ENCODE results near the gene RNF141.

The RNF141 gene

DNA sequence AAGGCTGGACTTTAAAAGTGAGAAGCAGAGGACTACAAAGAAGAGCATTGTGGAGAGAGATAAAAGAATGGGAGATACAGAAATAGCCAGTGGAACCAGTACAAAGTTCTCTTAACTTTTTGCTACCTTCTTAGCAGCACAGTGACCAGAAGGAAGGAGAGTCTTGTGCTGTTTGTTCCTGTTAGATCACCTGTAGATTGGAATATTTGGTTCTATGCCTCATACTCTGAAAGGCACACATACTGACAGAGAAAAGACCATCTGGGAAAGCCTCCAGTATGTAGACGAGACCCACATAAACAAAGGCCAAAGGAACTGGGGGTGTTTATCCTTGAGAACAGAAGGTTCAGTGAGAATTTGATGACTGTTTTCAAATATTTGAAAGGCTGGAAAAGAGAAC, 18.7 kb downstream of the RNF141 start:
- no peak for DNase-seq

DNA sequence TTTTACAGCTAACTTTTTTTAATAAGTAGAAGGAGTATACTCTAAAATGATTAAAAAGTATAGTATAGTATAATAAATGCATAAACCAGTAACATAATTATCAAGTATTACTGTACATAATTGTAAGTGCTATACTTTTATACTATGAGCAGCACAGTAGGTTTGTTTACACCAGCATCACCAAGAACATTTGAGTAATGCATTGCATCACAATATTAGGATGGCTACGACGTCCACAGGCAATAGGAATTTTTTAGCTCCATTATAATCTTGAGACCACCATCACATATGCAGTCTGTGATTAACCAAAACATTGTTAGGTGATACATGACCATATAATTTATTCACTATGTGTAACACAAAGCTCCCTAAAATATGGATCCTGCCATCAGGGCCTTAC, 20.4 kb downstream of the RNF141 start:
- no peak for DNase-seq

- no peak for DNase-seq
Observed at GRCh38 chr11:10519630-10520029, 21.4 kb downstream of the RNF141 start.

DNA sequence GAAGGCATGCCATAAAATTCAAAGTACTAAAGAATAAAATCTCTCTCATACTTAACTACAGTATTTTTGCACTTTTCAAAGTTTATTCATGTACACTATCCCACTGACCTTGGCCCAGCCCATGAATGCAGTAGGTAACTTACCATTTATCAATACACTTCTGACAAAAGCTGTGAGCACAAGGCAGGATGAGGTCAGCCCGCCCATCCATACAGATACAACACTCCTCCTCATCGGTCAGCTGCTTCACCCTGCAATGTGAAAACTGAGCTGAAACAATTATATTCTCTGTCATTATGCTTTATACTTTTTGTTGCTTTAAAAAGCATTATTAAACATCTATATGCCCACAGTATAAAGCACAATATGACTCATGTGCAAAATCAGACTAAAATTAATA, 22.1 kb downstream of the RNF141 start:
- no peak for DNase-seq

DNA sequence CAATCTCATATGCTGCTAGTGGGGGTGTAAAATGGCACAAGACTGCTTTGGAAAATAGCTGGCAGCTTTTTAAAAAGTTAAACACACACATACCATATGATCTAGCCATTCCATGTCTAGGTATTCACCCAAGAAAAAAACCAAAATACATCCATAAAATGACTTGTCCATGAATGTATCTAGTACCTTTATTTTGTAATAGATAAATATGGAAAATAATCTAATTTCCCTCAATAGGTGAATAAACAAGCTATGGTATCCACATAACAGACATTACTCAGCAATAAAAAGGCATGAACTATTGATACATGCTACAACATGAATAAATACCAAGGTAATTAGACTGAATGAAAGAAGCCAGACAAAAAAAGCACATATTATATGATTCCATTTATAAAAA, 22.9 kb downstream of the RNF141 start:
- no peak for DNase-seq

GRCh38 chr11:10515418-10515817, 25.6 kb downstream of the RNF141 start:
- no peak for DNase-seq

DNA sequence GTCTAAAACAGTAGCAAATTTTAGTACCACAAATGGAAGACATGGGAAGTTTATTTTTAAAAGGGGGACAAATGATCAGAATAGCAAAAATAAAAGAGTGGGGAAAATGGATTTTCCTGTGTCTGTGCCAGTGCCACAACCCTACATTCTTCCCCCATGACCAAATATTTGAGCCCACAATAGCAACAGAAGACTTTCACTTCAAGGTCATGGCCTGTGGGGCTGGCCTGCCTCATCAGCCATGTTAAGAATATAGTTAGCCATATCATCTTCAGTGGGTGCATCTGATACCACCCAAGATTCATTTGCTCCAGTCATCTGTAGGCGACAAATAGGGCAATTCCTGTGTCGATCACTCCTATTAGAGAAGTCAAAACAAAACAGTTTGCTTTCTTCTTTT, 26.3 kb downstream of the RNF141 start:
- DNase-seq, result no peak

DNA sequence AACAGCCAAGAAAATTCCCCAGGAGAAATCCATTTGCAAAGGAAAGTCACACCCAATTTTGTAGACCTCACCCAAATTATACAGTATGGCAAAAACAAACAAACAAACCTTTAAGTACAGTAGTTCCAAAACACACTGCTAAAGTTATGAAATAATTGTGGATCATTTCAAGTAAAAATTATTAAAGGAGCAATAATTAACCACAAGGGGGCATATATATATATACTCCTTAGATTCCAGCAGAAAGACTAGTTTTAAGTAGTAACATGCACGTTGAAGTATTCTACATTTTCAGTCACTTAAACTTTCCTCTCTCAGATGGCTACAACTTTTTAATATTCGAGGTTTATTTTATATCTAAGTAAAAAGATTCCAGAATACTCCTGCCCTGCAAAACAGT, 26.8 kb downstream of the RNF141 start:
- DNase-seq, result no peak

GRCh38 chr11:10511181-10511621, 29.8 kb downstream of the RNF141 start:
- no peak for DNase-seq

- no peak for DNase-seq
Observed at GRCh38 chr11:10506008-10506370, 35.0 kb downstream of the RNF141 start.

- DNase-seq, result no peak
Observed at GRCh38 chr11:10505278-10506007, 35.5 kb downstream of the RNF141 start.

- DNase-seq, result no peak
Observed at GRCh38 chr11:10504490-10504889, 36.5 kb downstream of the RNF141 start.

DNA sequence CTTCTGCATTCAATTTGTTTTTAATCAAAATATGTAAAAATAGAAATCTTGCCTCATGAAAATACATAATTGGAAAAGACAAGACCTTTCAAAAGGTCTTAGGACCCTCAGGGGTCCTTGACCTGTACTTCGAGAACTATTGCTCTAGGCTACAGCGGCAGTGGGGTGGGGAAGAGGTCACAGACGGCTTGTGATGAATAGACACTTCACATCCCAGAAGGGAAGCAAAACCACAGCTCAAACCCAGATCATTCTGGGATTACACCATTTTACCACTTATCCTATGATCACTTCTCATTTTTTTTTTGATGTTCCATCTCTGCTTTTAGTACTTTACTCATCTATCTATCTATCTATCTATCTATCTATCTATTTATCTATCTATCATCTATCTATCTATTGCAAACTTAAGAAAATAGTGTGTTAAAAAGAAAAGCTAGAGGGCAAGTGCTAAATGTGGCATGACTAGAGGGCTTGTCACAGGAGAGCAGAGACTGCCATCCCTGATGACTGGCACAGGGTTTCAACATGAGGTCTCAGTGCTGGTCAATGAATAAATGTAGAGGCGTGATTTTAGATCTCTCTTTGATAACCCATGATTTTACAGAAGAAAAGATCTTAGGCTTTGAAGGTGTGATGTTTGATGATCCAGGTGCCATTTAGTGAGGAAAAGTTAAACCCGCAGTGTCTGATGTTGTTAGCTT, 37.1 kb downstream of the RNF141 start:
- DNase-seq, result no peak

DNA sequence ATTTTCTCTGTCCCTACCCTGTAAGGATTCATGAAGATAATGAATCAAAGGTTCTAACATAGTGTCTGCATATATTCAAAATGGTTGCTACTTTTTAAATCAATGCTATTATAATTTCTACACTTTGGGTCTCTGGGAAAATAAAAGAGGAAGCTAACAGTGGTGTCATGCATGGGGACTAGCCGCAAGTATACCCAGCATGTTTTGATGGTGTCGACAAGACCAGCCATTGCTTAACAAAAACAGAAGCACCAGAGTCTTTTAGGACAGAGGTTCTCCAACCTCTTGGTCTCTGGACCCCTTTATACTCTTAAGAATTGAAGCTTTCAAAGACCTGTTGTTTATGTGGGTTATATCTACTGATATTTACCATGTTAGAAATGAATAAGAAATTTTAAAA, 37.8 kb downstream of the RNF141 start:
- no peak for DNase-seq

DNA sequence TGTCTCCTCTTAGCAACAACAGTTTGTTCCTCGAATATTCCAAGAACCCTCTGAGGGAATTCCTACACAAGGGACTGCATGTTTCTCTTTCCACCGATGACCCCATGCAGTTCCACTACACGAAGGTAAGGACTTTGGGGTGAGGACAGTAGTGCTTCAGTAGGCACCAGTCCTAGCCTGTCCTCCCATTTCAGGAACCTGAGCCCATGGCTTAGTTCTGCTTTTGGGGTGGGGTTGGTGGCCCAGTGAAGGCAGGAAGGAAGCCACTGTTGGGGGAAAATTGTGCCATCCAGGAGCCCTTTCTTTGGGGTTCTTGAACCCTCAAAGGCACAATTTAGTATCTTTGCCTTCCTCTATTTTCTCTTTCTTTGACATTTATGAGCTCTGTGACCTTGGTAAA, 38.2 kb downstream of the RNF141 start:
- DNase-seq, result no peak

DNA sequence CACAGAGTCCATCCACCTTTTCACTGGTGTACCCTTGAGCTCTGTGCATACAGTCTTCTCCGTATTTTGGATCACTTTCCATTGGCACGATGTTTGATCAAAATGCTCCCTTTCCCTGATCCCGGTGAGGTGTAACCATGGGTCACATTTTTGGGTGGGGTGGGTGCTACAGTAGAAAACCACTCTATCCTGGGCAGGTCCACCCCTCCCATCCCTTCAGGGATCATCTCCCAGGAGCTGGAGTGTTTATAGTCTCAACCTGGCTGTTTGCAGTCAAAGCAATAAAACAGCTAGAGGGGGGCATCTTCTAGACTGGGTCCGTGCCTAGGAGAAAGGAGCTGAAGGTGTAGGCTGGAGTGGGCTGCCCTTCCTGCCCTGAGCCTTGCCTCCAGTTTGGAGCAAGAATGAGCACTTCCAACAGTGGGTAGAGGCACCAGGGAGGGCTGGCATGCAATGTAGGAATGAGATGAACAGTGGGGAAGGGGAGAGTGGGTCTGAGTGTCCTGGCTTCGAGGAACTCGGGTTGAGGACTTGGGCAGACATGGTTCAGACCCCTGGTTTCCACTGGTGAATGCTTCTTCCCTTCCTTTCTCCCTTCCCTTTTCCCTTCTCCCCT, 38.8 kb downstream of the RNF141 start:
- DNase-seq, result no peak

DNA sequence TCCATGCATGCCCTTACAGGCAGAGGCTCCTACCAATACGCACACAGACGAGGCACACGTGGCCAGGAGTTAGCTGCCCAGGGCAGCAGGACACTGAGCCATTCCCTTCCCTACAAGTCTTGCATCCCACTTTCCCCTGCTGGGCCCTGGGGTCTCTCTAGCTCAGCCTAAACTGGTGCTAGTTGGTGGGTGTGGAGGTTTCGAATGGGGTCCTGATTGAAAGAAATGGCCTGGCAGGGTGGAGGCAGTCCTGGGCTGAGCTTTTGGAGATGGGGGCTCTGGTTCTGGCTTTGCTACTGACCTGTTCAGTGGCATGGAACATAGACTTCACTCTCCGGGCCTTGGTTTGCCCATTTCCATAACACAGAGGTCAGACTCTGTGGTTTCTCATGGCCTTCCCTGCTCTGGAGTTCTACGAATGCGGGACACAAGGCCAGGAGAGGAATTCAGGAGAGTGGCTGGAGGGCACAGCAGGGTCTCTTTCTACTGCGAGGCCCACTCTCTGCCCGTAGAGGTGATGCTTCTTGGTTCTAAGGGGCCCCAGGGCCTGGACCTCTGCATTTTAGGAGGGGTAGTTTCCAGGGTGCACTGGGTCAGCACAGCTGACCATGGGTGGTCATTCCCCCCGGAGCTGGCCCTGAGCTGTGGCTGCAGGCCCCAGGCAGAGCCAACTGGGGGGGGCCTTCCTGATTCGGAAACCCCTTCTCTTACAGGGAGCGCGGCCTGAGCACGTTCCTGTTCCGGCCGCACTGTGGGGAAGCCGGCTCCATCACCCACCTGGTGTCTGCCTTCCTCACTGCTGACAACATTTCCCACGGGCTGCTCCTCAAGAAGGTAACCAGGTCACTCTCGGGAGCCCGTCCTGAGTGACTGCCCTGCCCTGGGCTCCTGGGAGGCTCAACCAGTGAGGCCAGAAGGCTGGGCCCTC, 40.0 kb downstream of the RNF141 start:
- no peak for DNase-seq

GRCh38 chr11:10499874-10500601, 40.9 kb downstream of the RNF141 start:
- no peak for DNase-seq

DNA sequence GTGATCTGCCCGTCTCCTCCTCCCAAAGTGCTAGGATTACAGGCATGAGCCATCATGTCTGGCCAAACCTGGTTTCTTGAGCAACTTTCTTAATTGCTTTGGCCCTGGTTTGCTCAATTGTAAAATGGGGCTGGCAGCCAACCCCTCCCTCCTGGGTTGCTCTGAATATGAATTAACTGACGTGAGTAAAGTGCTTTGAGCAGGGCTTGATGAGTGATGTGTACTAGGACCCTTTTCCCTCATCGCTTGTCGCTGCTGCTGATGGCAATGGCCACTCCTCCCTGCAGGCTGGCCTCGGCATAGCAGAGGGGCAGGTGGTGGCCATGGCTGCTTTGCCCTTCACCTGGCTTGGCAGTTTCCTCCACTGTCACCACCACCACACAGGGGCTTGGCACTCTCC, 41.5 kb downstream of the RNF141 start:
- no peak for DNase-seq

GRCh38 chr11:10498426-10499250, 42.3 kb downstream of the RNF141 start:
- DNase-seq, result no peak

GRCh38 chr11:10498022-10498400, 43.0 kb downstream of the RNF141 start:
- no peak for DNase-seq

Data from cerebellar nuclear complex (tissue), 1 donor.